GM12878 (cell line): ENCODE results near the gene WDTC1. TPM values are rescaled to one million over a fixed set of nuclear protein-coding genes. Genes with fewer than 3 reads are reported as not detected.

Experiments
- BMI1 ChIP-seq: fragments of 450-650 bp; IDR thresholded peaks from 2 replicates; pipeline ENCODE4 v1.6.1; 2016; ENCODE audit warnings: mild to moderate bottlenecking, moderate library complexity, borderline replicate concordance
- CREB1 ChIP-seq: IDR thresholded peaks from 2 replicates; pipeline ENCODE4 v1.6.1; 2012; ENCODE audit warnings: low read depth, mild to moderate bottlenecking, inconsistent platforms
- E4F1 ChIP-seq: fragments of 450-650 bp; IDR thresholded peaks from 2 replicates; pipeline ENCODE4 v1.6.1; 2018; ENCODE audit warnings: borderline replicate concordance, mild to moderate bottlenecking; ENCODE audit not compliant: partially characterized antibody
- EGR1 ChIP-seq, 2 experiments: IDR thresholded peaks; 1 replicate in 1 of 2; 2 replicates in 1 of 2; pipeline ENCODE4 v1.6.1; 2011 to 2012; ENCODE audit warnings: low read depth in 2 of 2, low read length in 2 of 2, borderline replicate concordance in 1 of 2, mild to moderate bottlenecking in 1 of 2, moderate library complexity in 1 of 2
- FOXM1 ChIP-seq: IDR thresholded peaks from 2 replicates; pipeline ENCODE4 v1.6.1; 2012; ENCODE audit warnings: low read depth, mild to moderate bottlenecking, inconsistent platforms, low read length, moderate library complexity
- GATAD2B ChIP-seq: fragments of 450-650 bp; conservative IDR thresholded peaks from 2 replicates; pipeline ENCODE4 v1.6.1; 2017; ENCODE audit warnings: low read depth, mild to moderate bottlenecking, moderate library complexity
- KLF5 ChIP-seq: fragments of 450-650 bp; IDR thresholded peaks from 2 replicates; pipeline ENCODE4 v1.6.1; 2014; ENCODE audit warnings: mild to moderate bottlenecking; ENCODE audit not compliant: partially characterized antibody
- MTA2 ChIP-seq: fragments of 450-650 bp; IDR thresholded peaks from 2 replicates; pipeline ENCODE4 v1.6.1; 2016; ENCODE audit warnings: low read depth, mild to moderate bottlenecking, moderate library complexity
- MYC ChIP-seq: IDR thresholded peaks from 2 replicates; pipeline ENCODE4 v1.6.1; 2011; ENCODE audit warnings: mild to moderate bottlenecking, low read length, moderate library complexity, inconsistent platforms; ENCODE audit not compliant: insufficient read depth, insufficient replicate concordance, insufficient read length, severe bottlenecking
- NBN ChIP-seq: fragments of 450-650 bp; IDR thresholded peaks from 2 replicates; pipeline ENCODE4 v1.6.1; 2016
- NFIC ChIP-seq: IDR thresholded peaks from 2 replicates; pipeline ENCODE4 v1.6.1; 2012; ENCODE audit warnings: low read depth, mild to moderate bottlenecking, inconsistent platforms, low read length, moderate library complexity
- NKRF ChIP-seq: fragments of 450-650 bp; conservative IDR thresholded peaks from 2 replicates; pipeline ENCODE4 v1.6.1; 2017; ENCODE audit warnings: mild to moderate bottlenecking, moderate library complexity
- POU2F2 ChIP-seq: IDR thresholded peaks from 3 replicates; pipeline ENCODE4 v1.6.1; 2011; ENCODE audit warnings: low read depth, mild to moderate bottlenecking, low read length, borderline replicate concordance
- RB1 ChIP-seq: fragments of 450-650 bp; formaldehyde crosslinking; IDR thresholded peaks from 2 replicates; pipeline ENCODE4 v1.6.1; 2017; ENCODE audit warnings: mild to moderate bottlenecking, borderline replicate concordance
- SIX5 ChIP-seq: IDR thresholded peaks from 2 replicates; pipeline ENCODE4 v1.6.1; 2011; ENCODE audit warnings: mild to moderate bottlenecking, low read depth, low read length, moderate library complexity; ENCODE audit not compliant: severe bottlenecking
- SUZ12 ChIP-seq: fragments of 200-600 bp; sonication (generic); IDR thresholded peaks from one replicate; pipeline ENCODE4 v1.6.1; 2018; ENCODE audit warnings: antibody characterized with exemption, mild to moderate bottlenecking; ENCODE audit not compliant: unreplicated experiment
- TBL1XR1 ChIP-seq: IDR thresholded peaks from 2 replicates; pipeline ENCODE4 v1.6.1; 2012; ENCODE audit warnings: low read depth, low read length, improper control_type of control experiment
- TCF7 ChIP-seq: IDR thresholded peaks from 2 replicates; pipeline ENCODE4 v1.6.1; 2014; ENCODE audit warnings: antibody characterized with exemption, borderline replicate concordance
- WRNIP1 ChIP-seq: IDR thresholded peaks from 2 replicates; pipeline ENCODE4 v1.6.1; 2011; ENCODE audit warnings: low read depth, low read length, improper control_type of control experiment, borderline replicate concordance
- YY1 ChIP-seq: IDR thresholded peaks from 2 replicates; pipeline ENCODE4 v1.6.1; 2011; ENCODE audit warnings: low read depth, mild to moderate bottlenecking, low read length
- ZNF24 ChIP-seq: fragments of 450-650 bp; IDR thresholded peaks from 2 replicates; pipeline ENCODE4 v1.6.1; 2017; ENCODE audit warnings: antibody characterized with exemption, mild to moderate bottlenecking
- ZNF622 ChIP-seq: fragments of 450-650 bp; IDR thresholded peaks from 2 replicates; pipeline ENCODE4 v1.6.1; 2017; ENCODE audit warnings: mild to moderate bottlenecking, inconsistent platforms
- ZZZ3 ChIP-seq: IDR thresholded peaks from 2 replicates; pipeline ENCODE4 v1.6.1; 2011; ENCODE audit warnings: low read depth; ENCODE audit not compliant: control insufficient read depth, insufficient read length
- polyA plus RNA-seq, 11 experiments: library from polyadenylated mRNA; depleted of rRNA in 4 of 11; unstranded in 6 of 11; stranded (reverse) in 5 of 11; fragments of >200 nt; fragmentation: Nextera tagmentation in 4 of 11; fragmentation: Illumina TruSeq in 1 of 11; extraction: Ambion mirVana in 4 of 11; extraction: Trizol in 1 of 11; gene quantifications; 1 replicate in 1 of 11; 2 replicates in 10 of 11; pipeline versions ENCODE4 v1.2.1 to v1.2.3, GENCODE V29; 2011 to 2016; ENCODE audit warnings: inconsistent platforms in 2 of 11, missing spikeins in 2 of 11, low read depth in 1 of 11
- total RNA-seq, 4 experiments: library from RNA; depleted of rRNA in 3 of 4; stranded (reverse); fragments of >200 nt in 3 of 4; fragmentation: Illumina TruSeq in 1 of 4; extraction: Trizol in 1 of 4; gene quantifications; 2 replicates each; pipeline versions ENCODE4 v1.2.1 to v1.2.3, GENCODE V29; 2013 to 2021

The WDTC1 gene
- total and polyA plus RNA-seq, 10 of the 15 experiments (the other 5 are each of a cell fraction or from before 2014, with no cell fraction given), result 0.21 to 28.7 (median 7.6) TPM

DNA sequence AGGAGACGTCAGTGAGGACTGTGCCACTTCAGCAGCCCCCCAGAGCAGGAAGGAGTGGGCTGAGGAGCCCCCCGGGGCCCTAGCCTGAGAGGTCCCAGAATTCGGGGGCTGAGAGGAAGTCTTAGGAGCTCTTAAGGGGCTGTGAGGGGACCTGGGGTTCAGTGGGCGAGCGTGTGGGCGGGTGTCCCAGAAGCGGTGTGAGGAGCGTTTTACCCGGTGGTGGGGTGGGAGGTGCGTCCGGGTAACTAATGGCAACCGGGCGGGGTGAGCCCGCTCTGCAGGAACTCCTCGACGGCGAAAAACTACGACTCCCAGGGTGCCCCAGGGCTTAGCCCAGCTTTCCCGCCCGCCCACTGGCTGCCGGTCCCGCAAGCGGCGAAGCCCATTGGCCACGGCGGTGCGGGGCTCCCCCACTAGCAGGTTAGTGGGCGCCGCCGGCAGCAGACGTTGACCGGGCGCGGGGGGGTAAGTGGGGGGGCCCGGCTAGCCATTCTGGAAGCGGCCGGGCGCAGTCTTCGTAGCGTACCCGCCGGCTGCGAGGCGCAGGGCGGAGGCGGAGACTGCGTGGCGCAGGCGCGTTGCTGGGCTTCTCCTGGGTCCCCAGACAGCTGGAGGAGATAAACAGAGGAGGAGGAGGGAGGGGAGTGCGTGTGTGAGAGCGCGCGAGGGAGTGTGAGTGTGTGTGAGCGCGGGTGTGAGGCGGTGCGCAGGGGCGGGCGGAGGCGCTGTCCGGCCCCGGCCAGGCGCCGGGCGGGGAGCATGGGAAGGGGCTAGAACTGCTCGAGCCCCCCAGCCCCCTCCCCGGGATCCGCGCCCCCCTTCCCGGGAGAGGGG is at the start of gene WDTC1 (continued):
- TF ChIP-seq EGR1 (IDR thresholded peaks at IDR 0.05; ENCODE audit: borderline replicate concordance in 1 of 2, low read depth in 2 of 2, low read length in 2 of 2), result peak; percentile 48 to 81; a peak in 1 of 3 replicates
- TF ChIP-seq MYC, result no peak
- no peak for TF ChIP-seq ZNF24
- TF ChIP-seq SUZ12, result no peak
- TF ChIP-seq WRNIP1, result no peak
- peak; percentile 82; the same call in 1 of the 2 replicates for TF ChIP-seq TBL1XR1
- peak; percentile 84; the same call in 1 of the 2 replicates for TF ChIP-seq RB1
- no peak for TF ChIP-seq ZZZ3
- TF ChIP-seq NKRF, result peak; percentile 54; the same call in 1 of the 2 replicates
- peak; percentile 23; the same call in 1 of the 2 replicates for TF ChIP-seq GATAD2B
- peak; percentile 88 for TF ChIP-seq CREB1
- peak; percentile 52; the same call in 1 of the 2 replicates for TF ChIP-seq YY1
- TF ChIP-seq MTA2, result no peak
- TF ChIP-seq SIX5, result peak; percentile 88
- peak; percentile 80 for TF ChIP-seq ZNF622
- peak; percentile 70; the same call in 1 of the 2 replicates for TF ChIP-seq NBN
- no peak for TF ChIP-seq POU2F2
- no peak for TF ChIP-seq E4F1
- no peak for TF ChIP-seq NFIC
- no peak for TF ChIP-seq FOXM1
- peak; percentile 92 for TF ChIP-seq BMI1
- TF ChIP-seq KLF5, result peak; percentile 76
- no peak for TF ChIP-seq TCF7
